ENCODE results near the gene ZSWIM5.
"Not testable (repeated sequence)": the region's sequence is repeated elsewhere in the genome, so short reads cannot be mapped to it uniquely, and the experiment has no call there.

The ZSWIM5 gene

GRCh38 chr1:45084562-45084961, 121.8 kb downstream of the ZSWIM5 start:
- DNase-seq, result no peak

- DNase-seq, result no peak
These were observed 126.9 kb downstream of the ZSWIM5 start for GRCh38 chr1:45079533-45079932.

- DNase-seq, result not testable (repeated sequence)
These were observed 129.4 kb downstream of the ZSWIM5 start for GRCh38 chr1:45076959-45077358.

GRCh38 chr1:45071567-45071966, 134.8 kb downstream of the ZSWIM5 start:
- DNase-seq, result no peak

GRCh38 chr1:45067806-45068205, 138.6 kb downstream of the ZSWIM5 start:
- no peak for DNase-seq

- DNase-seq, result no peak
These were observed 141.3 kb downstream of the ZSWIM5 start for GRCh38 chr1:45065083-45065482.

GRCh38 chr1:45062463-45062862, 143.9 kb downstream of the ZSWIM5 start:
- DNase-seq, result not testable (repeated sequence)

GRCh38 chr1:45059829-45060228, 146.6 kb downstream of the ZSWIM5 start:
- no peak for DNase-seq

GRCh38 chr1:45057542-45057941, 148.9 kb downstream of the ZSWIM5 start:
- no peak for DNase-seq

- no peak for DNase-seq
These were observed 155.2 kb downstream of the ZSWIM5 start for GRCh38 chr1:45051005-45051772.

GRCh38 chr1:45047032-45047431, 159.4 kb downstream of the ZSWIM5 start:
- DNase-seq, result no peak

GRCh38 chr1:45044916-45045315, 161.5 kb downstream of the ZSWIM5 start:
- no peak for DNase-seq

- no peak for DNase-seq
These were observed 163.3 kb downstream of the ZSWIM5 start for GRCh38 chr1:45043094-45043493.

- DNase-seq, result no peak
These were observed 166.1 kb downstream of the ZSWIM5 start for GRCh38 chr1:45040297-45040696.

- peak; percentile 97 for DNase-seq
These were observed 167.6 kb downstream of the ZSWIM5 start for GRCh38 chr1:45038661-45039364.

- no peak for DNase-seq
These were observed 168.2 kb downstream of the ZSWIM5 start for GRCh38 chr1:45038240-45038639.

GRCh38 chr1:45037456-45037855, 168.9 kb downstream of the ZSWIM5 start:
- DNase-seq, result peak; percentile 88

- peak; percentile 93 for DNase-seq
These were observed 170.6 kb downstream of the ZSWIM5 start for GRCh38 chr1:45035631-45036301.

GRCh38 chr1:45033356-45033755, 173.0 kb downstream of the ZSWIM5 start:
- DNase-seq, result no peak

- DNase-seq, result no peak
These were observed 173.6 kb downstream of the ZSWIM5 start for GRCh38 chr1:45032837-45033236.

- DNase-seq, result no peak
These were observed 180.0 kb downstream of the ZSWIM5 start for GRCh38 chr1:45026446-45026845.

GRCh38 chr1:45023663-45024062, 182.7 kb downstream of the ZSWIM5 start:
- no peak for DNase-seq

- DNase-seq, result peak; percentile 89
These were observed 187.7 kb downstream of the ZSWIM5 start for GRCh38 chr1:45018599-45019230.

All from hematopoietic multipotent progenitor cell treated with erythropoietin and hydrocortisone succinate and interleukin-3 and kit ligand, for 6 days (in vitro differentiated cells).